ENCODE results near the gene RABAC1.
A peak's percentile ranks its signal among the peaks of the same experiment; 100 is the strongest.

Gene RABAC1

DNA sequence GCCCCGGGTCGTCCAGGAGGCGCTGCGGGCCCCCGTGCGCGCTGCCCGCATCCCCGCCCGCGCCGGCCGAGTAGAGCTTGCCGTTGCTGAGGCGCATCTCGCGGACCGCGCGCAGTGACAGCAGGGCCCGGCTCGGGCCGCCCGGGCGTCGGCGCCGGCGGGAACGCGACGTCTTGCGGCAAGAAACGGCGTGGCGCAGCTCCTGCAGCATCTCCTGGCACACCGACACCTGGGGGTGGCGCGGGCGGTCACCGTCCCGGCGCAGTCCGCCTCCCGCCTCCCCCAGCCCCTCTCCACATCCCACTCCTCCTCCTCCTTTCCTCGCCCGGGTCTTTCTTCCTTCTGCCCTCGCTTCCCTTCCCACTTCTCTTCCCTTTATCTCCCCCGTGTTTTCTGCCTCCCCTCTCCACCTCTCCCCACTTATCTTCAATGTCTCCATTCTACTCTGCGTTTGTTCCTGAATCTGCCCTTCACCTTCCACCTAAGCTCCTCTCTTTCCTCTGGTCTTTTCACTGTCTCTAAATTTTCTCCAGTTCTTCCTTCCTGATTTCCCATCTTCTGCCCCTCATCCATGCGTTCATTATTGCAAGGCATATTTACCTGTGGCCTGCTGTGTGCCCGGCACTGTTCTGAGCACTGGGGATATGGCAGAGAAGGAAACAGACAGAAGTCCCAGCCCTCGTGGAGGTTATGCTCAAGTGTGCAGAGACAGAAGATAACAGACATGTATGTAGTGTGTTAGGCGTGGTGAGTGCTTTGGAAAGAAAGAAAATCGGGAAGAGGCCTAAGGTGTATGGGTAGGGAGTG, 40.2 kb upstream of the RABAC1 start:
- no peak for TF ChIP-seq CTCF (IDR thresholded peaks at IDR 0.05; ENCODE audit: insufficient read depth, low read length, missing control alignments)
- no peak overlapping the region for H3K4me3 ChIP-seq (ENCODE audit: low read depth, low read length)
- CTCF ChIA-PET, result interaction anchor here (0.9 to 5.2 kb wide), 7 partner anchors 9 to 46 kb away, joined by 3 to 37 read pairs (median 7); no protein-coding TSS in a partner anchor
- POLR2A ChIA-PET, result no interaction called here
- no peak for DNase-seq (ENCODE audit: low read depth, low spot score)

DNA sequence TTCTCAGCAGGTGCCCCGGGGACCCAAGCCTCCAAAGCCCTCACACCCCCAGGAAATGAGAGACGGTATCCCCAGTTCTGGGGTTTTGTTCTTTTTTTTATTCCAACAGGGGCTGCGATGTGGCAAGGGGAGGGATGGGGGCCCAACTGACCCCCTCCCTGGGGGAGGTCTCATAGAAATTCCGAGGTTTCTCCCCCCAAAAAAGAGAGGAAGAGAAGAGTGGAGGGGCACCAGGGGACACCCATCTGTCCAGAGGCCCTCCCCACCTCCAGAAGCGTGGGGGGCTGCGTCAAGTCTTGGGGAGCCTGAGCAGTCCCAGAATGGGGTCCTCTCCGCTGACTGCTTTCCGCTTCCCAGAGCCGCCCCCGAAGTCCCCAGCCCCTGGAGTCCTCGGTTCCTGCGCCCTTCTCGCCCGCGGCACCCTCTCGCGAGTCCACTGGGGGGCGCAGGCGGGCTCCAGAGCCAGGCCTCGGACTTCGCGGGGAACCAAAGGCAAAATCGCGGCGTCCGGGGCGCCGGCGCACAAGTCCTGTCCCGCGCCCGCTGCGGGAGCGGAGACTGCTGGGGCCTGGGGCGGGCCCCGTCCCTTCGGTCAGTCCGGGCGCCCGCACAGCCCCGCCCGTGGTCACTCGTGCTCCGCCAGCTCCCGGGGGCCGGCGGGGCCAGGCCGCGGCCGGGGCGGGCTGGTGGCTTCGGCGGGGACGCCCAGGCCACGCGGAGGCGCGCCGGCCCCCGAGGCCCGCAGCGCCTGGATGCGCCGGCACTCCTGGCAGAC, 39.3 kb upstream of the RABAC1 start:
- ChIA-PET POLR2A (interaction anchor here (1.5 kb wide), 1 partner anchor 39 kb away, joined by 5 read pairs; the partner anchor contains the start of gene RABAC1), CTCF (interaction anchor here (0.6 to 5.2 kb wide), 10 partner anchors 10 to 70 kb away, joined by 3 to 37 read pairs (median 5); no protein-coding TSS in a partner anchor)
- no peak for DNase-seq (ENCODE audit: low read depth, low spot score)
- H3K4me3 ChIP-seq (ENCODE audit: low read depth, low read length), result no peak overlapping the region
- peak; percentile 87 for TF ChIP-seq CTCF (IDR thresholded peaks at IDR 0.05; ENCODE audit: insufficient read depth, low read length, missing control alignments)

DNA sequence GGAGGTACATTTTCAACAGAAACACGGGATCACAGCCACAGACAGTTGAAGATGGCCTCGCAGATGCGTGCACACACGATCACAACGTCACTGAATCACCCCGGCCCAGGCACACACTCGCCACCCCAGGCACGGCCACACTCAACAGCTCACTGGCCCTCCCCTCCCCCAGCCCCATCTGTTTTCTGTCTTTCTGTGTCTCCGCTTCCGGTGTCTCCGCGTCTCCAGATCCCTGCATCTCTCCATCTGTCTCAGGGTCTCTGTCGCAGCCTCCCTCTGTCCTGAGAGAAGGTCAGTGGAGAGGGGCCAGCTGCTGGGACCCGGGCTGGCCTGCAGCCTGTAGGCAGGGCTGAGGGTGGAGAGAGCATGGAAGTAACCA, 38.7 kb upstream of the RABAC1 start:
- DNase-seq (ENCODE audit: low read depth, low spot score), result no peak
- POLR2A ChIA-PET, result interaction anchor here (1.5 kb wide), 1 partner anchor 39 kb away, joined by 5 read pairs; the partner anchor contains the start of gene RABAC1
- CTCF ChIA-PET, result interaction anchor here (0.6 to 5.2 kb wide), 7 partner anchors 11 to 70 kb away, joined by 3 to 37 read pairs (median 5); no protein-coding TSS in a partner anchor
- TF ChIP-seq CTCF (IDR thresholded peaks at IDR 0.05; ENCODE audit: insufficient read depth, low read length, missing control alignments), result no peak
- H3K4me3 ChIP-seq (ENCODE audit: low read depth, low read length), result no peak overlapping the region

DNA sequence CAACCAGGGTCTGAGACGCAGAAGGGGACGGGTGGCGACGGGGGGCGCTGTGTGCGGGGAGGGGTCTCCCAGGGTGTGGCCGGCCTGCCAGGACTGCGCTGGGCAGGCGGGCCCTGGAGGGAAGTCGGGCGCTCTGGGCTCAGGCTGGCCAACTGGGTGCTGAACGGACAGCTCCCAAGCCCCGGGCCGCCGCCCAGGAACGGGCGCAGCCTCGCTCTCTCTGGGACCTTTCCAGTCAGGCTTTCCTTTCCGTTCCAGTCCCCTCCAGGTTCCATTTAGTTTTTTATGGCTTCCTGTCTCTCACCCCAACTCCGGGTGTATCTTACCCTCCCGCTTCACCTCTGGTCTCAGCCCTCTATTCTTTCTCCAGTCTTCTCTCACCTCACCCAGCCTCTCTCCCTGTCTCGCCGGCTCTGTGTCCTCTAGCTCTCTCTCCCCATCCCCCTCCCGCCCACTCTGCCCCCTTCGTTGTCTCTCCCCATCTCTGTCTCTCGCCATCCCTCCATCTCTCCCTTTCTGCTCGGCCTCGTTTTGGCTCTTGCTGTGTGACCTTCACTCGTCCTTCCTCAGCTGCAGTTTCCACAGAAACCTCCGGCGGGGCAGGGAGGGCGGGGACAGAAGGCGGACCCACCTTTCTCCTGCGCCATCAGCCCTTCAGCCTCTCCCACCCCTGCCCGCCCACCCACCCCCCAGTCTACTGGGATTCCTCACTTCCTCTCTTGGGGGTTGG, 38.2 kb upstream of the RABAC1 start:
- no peak for TF ChIP-seq CTCF (IDR thresholded peaks at IDR 0.05; ENCODE audit: insufficient read depth, low read length, missing control alignments)
- no peak overlapping the region for H3K4me3 ChIP-seq (ENCODE audit: low read depth, low read length)
- ChIA-PET CTCF (interaction anchor here (0.6 to 5.2 kb wide), 7 partner anchors 11 to 71 kb away, joined by 3 to 37 read pairs (median 5); no protein-coding TSS in a partner anchor), POLR2A (interaction anchor here (0.6 to 1.5 kb wide), 3 partner anchors 38 to 1749 kb away, joined by 3 to 5 read pairs (median 3); partner anchors contain the start of gene RABAC1)
- no peak for DNase-seq (ENCODE audit: low read depth, low spot score)

GRCh38 chr19:41995959-41996797, 37.1 kb upstream of the RABAC1 start:
- no peak for TF ChIP-seq CTCF (IDR thresholded peaks at IDR 0.05; ENCODE audit: insufficient read depth, low read length, missing control alignments)
- ChIA-PET CTCF (interaction anchor here (0.9 to 2.2 kb wide), 6 partner anchors 12 to 41 kb away, joined by 3 to 7 read pairs (median 4); no protein-coding TSS in a partner anchor), POLR2A (interaction anchor here (0.6 to 1.5 kb wide), 2 partner anchors 37 to 1503 kb away, joined by 3 to 5 read pairs; partner anchors contain the start of gene RABAC1)
- H3K4me3 ChIP-seq (ENCODE audit: low read depth, low read length), result no peak overlapping the region
- DNase-seq (ENCODE audit: low read depth, low spot score), result no peak
